HG03469 (cell line): ENCODE results near the gene ANKRD26.

Source experiments
- ATAC-seq: cut with Tn5 transposase; IDR thresholded peaks from one replicate; pipeline ENCODE4 v1.9.1; 2021; ENCODE audit warnings: mild to moderate bottlenecking, moderate library complexity, moderate number of reproducible peaks; ENCODE audit not compliant: unreplicated experiment

ANKRD26 gene

DNA sequence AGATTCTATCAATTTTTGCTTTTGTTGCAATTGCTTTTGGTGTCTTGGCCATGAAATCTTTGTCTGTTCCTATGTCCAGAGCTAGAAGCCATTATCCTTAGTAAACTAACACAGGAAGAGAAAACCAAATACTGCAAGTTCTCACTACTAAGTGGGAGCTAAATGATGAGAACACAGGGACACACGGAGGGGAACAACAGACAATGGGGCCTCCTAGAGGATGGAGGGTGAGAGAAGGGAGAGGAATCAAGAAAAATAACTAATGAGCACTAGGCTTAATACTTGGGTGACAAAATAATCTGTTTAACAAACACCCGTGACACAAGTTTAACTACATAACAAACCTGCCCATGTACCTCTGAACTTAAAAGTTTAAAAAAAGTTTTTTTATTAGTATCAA lies 78.2 kb downstream of the ANKRD26 start:
- ATAC-seq: no peak

DNA sequence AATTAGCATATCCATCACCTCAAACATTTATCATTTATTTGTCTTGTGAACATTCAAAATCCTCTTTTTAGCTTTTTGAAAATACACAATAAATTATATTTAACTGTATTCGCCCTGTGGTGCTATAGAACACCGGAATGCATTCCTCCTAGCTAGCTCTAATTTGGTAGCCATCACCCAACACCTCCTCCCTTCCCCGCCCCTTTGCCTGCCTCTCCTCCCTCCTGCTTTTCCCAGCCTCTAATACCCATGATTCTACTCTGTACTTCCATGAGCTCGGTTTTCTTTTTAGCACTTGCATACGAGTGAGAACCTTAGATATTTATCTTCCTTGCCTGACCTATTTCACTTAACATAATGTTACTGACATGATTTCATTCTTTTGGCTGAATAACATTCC lies 80.1 kb downstream of the ANKRD26 start:
- no peak for ATAC-seq

DNA sequence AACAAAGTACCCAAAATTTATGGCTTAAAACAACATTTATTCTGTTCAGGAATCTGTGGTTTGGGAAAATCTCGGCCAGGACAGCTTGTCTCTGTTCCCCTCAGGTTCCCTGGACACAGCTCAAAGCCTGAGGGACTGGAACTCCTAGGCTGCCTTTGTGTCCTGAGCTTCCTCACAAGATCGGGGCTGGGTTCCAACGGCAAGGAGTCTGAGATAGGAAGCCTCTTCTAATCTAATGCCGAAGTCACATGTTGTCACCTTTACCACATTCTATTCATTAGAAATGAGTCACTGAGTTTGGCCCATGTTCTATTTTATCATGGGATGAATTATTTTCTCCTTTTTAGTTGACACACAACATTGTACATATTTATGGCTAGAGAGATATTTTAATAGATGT lies 80.5 kb downstream of the ANKRD26 start:
- no peak for ATAC-seq

DNA sequence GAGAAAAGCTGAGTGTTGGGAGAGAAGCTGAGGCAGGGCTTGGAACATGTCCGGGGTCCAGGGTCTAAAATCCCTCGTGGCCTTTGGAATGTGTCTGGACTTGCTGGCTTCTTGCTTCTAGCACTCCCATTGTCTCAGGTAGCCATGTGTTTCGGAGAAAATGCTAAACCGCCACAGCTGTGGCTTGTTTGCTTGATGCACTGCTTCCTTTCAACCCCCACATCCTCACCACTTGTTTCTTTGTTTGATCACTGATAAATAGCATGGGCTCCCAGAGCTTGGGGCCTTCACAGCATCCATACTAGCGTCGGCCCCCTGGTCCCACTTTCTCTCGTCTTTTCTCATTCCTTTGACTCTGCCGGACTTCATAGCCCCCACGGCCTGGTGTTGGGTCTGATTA lies 102.7 kb downstream of the ANKRD26 start:
- no peak for ATAC-seq

DNA sequence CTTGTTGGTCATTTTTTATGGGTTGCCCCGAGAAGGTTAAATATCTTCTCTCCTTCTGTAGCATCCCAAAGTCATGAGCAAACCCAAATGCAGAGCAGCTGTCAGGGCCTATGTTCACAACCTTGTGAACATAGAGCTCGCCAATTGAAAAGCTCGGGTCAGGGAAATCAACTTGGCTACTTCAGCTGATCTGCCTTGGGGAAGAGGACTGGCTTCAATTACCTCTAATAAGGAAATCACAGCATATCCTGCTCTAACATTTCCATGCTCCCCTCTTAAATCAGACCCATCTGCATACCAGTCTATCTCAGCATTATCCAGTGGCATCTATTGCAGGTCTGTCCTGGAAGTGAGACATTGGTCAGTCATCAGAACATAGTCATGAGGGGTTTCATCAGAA lies 105.6 kb downstream of the ANKRD26 start:
- no peak for ATAC-seq

DNA sequence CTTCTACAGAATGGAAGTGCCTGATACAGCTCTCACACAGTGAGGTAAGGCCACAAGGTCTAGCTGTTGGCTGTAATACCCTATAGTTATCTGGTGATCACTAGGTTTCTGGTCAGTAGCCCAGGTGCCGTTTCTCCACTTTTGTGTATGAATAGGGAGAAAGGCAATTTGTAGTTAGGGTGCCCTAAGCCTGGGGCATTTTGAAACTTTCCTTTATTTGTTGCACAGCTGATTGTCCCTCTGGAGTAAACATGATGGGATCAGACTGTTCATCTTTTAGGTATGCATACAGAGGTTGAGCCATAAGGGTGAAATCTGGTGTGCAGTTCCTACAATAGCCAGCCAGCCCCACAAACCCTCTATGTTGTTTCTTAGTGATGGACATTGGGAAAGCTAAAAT lies 112.4 kb downstream of the ANKRD26 start:
- ATAC-seq: no peak

DNA sequence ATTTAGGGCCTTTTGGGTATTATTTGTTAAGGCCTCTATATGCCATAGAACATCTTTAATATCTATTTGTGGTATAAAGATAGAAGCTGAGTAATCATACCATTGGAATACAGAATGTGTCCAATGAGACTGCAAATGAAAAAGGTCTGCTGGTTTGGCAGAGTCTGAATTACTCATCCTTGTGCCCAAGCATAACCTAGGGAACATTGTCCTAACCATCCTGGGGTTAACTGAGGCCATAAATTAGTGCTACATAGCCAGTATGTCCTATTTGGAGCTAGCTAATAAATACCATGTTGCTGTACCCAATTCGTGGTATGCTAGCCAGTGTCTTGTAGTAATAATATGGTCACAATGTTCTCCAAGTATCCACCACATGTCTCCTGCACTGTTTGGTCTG lies 117.1 kb downstream of the ANKRD26 start:
- ATAC-seq: no peak

DNA sequence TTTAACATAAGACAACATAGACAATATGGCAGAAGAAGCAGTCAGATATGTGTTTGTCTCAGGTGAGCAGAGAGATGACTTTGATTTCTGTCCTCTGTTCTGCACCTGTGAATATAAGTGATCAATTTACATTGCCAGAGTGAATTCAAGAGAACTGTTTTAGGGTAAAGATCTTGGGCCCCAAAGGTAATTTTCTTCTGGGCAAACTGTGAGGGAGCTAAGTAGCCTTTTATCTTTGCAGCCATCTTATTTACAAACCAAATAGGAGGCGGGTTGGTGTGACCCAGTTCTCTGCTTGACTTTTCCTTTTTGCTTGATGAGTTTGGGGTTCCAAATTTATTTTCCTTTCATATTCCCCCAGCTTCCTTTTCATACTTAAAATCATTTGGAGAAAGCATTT lies 118.2 kb downstream of the ANKRD26 start:
- no peak for ATAC-seq

DNA sequence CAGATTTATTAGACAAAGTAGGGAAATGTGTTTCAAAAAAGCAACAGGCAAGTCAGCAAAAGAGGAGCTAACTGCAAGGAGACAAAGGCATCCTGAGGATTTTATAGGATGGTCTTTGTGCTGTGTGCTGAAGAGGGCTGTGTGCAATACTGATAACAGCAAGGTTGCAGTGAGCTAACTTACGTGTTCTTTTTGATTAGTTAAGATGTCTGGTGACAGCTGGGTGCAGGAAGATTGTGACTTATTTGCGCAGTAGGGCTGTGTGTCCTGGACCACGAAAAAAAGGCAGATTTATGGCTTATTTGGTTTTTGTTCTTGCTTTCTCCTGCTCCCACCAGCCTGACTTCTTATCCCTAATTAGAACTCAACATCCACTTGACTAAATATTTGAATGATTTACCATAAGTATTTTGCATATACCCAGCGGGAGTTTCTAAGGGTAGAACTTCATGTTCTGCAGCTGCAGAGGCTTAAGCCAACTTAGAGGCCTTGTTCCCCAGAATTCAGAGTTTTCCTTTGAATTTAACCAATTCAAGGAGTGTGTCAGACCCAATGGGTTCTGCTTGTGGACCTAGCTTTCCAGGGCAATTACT lies 119.0 kb downstream of the ANKRD26 start:
- ATAC-seq: no peak

DNA sequence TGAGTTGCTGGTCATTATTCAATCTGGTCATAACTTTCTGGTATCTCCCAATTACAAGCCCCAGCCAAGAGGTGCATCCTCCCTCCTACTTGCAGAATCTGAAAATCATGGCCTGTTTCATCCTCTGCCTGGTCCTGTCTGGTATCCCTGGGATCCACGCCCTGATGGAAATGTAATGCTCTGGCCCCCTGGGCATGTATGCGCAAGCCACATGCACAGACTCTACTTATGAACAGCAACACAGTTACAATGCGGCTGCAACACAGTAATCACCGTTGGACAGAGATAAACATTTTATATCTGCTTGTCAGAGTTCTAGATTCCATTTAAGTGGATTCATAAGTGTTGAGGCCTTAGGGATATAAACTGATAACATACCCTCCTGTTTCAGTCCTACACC lies 121.8 kb downstream of the ANKRD26 start:
- ATAC-seq: no peak

DNA sequence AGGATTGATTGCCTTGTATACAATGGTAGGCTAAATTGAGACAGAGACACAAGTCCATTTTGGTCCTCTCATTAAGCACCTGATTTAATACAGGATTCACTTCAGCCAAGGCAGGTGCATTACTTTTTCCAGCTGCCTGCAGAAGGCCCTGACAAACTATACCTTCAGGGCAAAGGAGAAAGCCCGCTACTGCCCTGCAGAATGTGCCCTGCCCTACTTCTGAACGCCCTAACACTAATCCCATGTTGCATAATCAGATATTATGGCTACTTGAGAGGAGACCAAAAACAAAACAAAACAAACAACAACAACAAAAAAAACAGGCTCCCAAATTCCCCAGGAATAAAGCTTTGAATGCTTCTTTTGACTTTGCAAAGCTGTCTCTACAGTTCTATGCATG lies 122.7 kb downstream of the ANKRD26 start:
- ATAC-seq: no peak

DNA sequence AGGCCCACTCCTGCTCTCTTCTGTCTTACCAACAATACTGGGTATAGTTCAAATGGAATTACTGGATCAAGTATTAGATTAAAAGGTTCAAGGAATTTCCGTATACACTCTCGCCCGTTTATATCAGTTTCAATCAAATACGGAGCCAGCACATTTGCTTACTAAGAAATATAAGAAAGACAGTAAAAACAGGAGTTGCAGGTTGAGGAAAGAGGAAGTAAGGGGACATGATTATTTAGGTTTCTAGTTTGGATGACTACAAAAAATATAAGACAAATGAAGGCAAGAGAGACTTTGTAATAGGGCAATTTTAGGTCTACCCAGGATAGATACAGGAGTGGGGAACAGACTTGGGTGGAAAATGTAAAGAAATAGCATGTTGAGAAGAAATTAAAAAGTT lies 129.6 kb downstream of the ANKRD26 start:
- ATAC-seq: no peak

DNA sequence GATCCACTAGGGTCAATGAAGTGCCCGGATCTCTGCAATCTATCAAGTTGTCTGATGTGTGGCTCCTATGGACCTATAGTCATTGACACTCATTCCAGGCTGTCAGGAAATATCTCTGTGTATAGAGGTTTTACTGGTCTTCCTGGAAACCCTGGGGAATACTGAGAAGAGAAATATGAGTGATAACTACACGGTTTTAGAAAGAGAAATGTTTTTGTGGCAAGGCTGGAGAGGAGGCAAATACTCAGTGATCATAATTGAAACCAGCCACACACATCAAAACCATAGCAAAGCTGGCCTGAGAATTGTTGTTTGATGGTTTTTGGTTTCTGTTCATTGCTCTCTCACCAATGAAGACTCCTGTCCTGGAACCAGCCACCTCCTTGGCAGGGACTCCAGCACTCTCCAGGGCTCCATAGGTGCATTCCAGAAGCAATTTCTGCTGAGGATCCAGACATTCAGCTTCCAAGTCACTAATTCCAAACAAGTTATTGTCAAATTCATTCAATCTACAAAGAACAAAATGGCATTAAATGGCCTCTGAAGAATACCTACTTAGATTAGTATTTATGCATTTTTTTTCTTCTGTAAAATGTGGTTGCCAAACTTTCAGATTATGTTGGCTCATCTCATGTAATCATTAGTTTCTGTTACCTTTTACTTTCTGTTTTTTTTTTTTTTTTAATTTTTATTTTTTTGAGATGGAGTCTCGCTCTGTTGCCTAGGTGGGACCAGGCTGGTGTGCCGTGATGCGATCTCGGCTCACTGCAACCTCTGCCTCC lies 131.0 kb downstream of the ANKRD26 start:
- ATAC-seq: peak; percentile 84

DNA sequence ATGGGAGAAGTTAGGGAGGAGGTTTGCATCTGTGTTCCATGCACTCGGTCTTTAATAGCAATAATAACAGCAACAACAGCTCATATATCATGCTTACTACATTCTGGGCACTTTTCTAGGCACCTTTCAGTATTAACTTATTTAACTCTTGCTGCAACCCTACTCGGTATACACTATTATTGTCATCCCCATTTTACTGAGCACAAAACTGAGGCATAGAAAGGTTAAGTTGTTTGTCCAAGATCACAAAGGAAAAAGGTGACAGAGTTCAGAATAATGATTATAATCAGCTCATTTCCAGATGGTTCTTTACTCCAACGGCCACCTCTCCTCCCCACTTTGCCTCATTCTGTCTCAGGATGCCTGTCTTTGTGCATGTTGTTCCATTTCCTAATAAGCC lies 137.5 kb downstream of the ANKRD26 start:
- ATAC-seq: no peak

DNA sequence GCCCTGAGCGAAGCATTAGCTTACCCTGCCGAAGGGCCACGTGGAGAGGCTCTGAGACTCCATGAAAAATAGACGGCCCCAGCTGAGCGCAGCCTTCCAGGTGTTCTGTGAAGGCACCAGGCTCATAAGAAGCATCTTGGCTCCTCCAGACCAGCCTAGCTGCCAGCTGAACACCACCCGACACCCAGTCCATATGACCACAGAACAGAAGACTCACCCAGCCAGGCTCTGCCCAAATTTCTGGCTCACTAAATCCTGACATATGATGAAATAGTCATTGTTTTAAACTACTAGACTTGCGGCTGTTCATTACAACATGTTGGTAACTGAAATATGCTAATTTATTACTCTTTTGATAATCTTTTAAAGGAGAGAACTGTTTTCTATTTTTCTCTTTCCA lies 140.0 kb downstream of the ANKRD26 start:
- no peak for ATAC-seq

DNA sequence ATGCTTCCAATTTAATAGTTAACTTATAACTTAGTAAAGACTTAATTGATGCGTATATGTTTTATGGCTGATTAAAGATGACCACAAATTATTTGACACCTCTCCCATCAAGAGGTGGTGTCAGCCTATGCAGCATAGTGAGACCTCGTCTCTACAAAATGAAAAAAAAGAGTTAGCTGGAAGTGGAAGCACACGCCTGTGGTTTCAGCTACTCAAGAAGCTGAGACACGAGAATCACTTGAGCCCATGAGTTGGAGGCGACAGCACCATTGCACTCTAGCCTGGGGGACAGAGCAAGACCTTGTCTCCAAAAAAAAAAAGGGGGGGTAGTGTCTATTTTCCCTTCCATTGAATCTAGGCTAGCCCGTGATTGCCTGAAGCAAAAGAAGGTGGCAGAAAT lies 140.5 kb downstream of the ANKRD26 start:
- ATAC-seq: no peak
